GM18508 (cell line): ENCODE measurements around the gene SAMM50.

Source experiments
- ATAC-seq: cut with Tn5 transposase; IDR thresholded peaks from one replicate; pipeline ENCODE4 v1.9.1; 2021; ENCODE audit warnings: moderate number of reproducible peaks; ENCODE audit not compliant: insufficient read depth, unreplicated experiment

Gene SAMM50

DNA sequence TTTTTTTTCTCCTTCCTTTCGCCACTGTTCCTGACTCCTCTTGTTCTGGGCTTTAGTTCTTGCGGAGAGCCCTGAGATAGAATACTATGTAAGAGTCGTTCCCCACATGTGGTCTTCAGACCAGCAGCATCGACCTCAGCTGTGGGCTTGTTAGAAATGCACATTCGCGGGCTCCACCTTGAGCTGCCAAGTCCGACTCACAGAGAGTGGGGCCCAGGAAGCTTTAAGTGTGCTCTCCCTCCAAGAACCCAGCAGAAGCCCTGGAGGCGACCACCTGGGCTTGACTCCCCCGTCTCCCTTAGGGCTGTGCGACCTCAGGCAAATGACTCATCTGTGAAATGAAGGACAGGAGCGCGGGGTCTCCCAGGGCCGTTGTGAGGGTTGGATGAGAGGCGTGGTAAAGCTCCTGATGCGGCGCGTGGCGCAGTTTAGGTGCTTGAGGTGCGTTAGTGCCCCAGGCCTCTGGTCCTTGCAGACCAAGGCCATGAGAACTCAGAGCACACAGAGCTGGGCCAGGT, 18.8 kb downstream of the SAMM50 start:
- no peak for ATAC-seq

DNA sequence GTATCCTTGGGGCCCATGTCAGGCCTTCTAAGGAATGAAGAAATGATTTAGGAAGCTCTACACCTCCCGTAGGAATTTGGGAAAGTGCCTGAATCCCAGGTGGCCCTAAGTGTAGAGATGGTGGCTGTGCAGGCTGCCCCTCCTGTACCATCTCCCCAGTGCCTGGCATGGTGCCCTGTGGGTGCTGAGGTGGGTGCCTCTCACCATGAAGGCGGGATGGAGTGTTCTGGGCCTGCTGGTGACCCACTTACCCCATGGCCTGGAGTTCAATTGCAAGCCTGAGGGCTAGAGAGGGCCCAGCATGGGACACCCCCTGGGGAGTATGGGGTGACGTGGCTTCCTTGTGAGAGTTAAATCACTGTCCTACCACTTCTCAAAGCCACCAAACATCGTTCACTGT, 19.8 kb downstream of the SAMM50 start:
- no peak for ATAC-seq

DNA sequence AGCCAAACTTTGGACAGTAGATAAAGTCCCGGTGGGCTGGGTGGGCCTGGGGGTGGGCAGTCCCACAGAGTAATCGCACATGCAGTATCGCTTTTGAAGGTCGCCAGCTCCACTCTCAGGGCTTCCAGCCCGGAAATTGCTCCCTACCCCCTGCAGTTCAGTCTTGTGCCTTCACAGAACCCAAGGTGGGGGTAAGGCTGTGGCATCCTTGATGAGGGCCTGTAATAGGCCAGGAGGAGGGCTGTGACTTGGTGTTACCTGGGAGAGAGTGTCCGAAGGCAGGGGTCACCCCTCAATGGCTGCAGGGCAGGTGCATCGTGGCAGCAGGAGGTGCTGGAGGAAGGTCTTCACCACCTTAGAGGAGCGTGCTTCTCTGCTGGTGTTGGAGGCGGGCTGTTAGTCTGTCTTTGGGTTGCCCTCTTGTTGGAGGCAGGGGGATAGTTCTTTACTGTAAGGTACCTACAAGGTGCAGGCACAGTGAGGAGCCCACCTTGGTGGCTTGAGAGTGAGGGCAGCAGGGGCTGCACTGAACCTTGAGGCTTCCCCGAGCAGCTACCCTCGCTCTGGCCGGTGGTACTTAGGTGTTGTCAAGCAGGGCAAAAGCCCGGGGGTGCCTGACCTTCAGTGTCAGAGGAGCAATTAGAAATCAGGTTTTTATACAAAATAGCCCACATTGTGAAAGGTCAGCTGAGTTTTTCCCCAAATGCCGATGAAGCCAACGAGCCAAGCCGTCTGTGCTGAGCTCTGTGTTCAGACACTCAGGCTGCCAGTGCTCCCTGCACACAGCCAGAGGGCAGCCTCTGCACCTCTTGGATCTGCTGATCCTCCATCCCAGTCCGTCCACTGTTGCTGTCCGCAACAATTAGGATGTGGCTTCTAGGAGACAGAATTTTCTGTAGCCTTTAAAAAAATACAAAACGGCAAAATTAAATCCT, 21.9 kb downstream of the SAMM50 start:
- ATAC-seq: no peak

DNA sequence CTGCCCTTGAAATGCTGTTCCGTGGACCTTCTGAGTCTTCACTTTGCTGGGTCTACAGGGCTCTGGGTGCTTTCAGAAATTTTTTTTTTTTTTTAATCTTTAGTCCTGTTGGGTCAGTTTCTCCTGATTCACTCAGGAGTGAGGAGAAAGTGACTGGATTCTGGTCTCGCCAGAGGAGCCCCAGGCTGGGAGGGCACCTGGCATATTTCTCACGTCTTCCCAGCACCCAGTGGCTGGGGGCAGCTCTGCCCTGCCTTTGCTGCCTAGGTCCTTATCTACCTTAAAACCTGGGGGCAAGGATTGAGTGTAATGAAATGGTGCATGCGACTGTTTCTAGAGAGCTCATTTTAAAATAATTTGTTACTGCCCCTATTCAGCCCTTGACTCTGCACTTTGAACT, 23.3 kb downstream of the SAMM50 start:
- ATAC-seq: no peak

DNA sequence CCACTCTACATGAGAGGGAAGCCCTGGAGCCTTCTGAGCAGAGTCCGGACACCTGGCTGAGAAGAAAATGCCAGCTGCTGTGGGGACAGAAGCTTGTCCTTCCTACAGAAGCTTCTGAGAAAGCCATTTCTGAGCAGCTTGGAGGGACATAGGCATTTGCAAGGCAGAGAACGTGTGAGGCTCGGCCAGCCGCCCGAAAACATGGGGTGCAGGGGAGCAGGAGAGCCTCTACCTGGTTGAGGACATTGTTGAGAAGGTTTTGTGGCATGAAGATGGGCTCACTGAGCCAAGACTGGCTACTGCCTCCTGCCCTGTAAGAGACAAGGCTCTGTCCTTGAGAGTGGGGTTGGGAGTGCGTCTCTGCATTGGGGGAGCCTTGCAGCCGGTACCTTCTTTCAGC, 25.3 kb downstream of the SAMM50 start:
- ATAC-seq: no peak

DNA sequence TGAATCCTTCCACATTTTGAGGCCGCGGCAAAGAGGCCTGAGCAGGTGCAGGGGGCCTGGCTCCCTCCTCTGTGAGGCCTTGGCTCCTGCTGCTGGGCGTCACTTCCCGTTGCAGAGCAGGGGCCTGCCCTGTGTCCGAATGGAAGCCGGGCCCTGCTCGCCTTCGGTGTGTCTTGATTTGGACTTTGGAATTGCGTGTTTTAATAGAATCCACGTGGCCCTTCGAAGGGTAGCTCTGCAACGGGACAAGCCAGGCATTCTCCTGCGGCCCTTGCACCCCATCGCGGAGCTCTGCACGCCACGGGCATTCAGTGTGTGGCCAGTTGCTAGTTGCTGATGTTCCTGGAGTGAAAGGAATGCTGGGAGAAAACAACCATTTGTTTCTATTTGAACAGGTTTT, 25.8 kb downstream of the SAMM50 start:
- no peak for ATAC-seq

DNA sequence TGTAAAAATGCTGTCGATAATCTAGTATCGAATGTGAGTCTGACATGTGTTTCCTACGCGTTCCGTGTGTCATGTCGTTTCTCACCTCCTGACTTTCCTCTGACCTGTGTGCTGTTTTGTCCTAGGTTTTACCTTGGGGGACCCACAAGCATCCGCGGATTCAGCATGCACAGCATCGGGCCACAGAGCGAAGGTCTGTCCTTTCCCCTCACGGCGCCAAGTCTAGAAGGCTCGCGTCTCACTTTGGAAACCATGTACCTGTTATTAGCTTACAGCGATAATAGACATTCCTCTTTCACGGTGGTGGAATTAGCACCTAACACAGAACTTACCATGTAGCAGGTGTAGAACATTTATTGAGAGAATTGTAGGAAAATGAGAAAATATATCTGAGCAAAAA, 28.6 kb downstream of the SAMM50 start:
- ATAC-seq: no peak

DNA sequence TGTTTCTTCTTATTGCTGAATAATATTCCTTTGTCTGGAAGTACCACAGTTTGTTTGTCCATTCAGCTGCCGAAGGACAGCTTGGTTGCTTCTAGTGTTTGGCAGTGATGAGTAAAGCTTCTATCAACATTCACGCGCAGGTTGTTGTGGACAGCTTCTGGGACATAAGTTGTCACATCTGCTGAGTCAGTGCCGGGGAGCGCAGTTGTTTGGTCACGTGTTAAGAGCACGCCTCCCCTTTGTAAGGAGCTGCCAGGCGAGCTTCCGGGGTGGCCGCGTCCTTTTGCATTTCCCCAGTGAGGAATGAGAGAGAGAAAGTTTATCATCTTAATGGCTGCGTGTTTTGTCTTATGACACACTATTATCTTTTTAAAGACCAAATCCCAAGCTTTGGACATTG, 30.3 kb downstream of the SAMM50 start:
- ATAC-seq: no peak

DNA sequence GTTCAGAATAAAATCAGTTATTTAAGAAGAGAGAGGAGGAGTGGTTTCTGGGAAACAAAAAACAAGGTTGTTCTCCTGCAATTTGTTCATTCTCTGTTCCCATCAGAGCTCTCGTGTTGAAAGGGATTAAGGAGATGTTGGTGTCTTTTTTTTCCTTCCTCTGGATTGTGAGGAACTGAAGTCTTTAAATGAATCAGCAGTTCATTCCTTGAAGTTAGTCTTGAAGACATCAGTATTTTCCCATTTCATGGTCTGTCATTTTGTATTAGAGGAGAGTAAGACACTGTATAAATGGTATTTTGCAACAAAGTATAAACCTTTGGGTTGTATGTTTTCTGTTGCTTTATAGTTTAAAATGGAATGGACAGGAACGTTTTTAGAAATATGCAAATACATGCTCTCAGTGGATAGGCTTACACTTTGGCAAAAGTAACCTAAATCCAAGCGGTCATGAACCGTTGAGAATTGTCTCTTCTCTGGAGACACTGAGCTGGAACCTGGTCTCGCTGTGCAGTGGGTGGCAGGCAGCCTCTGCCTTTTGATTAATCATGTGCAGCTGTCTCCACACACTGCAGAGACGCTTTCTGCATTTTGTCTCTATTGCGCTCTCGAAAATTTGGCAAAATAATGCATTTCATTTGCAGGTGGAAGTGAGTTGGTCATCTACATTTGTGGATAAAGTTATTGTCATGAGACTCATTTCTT, 33.0 kb downstream of the SAMM50 start:
- ATAC-seq: no peak

DNA sequence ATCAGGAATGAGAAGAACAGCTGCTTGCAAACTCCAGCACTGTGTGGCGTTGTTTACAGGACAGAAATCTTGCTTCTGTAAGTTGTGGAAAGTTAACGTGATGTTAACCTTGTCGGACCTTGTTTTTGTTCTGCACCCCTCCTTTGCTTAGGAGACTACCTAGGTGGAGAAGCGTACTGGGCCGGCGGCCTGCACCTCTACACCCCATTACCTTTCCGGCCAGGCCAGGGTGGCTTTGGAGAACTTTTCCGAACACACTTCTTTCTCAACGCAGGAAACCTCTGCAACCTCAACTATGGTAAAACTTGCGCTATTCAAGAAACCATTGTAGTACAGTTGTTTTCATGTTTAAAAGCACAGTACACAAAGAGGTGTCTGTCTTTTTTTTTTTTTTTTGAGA, 33.7 kb downstream of the SAMM50 start:
- no peak for ATAC-seq

DNA sequence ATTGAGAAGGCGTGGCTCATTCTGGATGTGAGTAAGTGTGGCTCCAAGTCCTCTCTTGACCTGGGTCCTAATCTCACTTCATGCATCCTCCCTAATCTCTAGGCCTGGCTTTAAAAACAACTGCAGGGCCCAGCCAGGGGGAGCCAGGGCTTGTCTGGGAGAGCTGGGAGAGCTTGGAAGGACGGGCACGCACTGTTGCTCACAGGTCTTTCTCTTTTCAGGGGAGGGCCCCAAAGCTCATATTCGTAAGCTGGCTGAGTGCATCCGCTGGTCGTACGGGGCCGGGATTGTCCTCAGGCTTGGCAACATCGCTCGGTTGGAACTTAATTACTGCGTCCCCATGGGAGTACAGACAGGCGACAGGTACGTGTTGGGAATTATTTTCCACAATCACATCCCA, 34.8 kb downstream of the SAMM50 start:
- ATAC-seq: no peak

DNA sequence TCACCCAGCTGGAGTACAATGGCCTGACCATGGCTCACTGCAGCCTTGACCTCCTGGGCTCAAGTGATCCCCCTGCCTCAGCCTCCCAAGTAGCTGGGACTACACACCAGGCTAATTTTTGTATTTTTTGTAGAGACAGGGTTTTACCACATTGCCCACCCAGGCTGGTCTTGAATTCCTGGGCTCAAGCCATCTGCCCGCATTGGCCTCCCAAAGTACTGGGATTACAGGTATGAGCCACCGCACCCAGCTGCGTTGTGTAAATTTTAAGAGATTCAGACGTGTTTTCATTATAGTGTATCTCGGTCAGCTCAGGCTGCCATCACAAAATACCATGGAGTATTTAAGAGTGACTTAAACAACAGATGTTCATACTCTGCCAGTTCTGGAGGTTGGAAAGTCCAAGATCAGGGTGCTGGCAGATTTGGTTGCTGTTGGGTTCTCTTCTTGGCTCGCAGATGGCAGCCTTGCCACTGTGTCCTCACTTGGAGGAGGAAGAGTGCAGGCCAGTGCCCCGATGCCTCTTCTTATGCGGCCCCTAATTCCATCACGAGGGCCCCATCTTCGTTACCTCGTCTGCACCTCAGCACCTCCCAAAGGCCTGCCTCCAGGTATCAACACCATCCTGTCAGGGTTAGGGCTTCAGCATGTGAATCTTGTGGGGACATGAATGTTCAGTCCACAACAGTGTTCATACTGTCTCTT, 36.2 kb downstream of the SAMM50 start:
- no peak for ATAC-seq

DNA sequence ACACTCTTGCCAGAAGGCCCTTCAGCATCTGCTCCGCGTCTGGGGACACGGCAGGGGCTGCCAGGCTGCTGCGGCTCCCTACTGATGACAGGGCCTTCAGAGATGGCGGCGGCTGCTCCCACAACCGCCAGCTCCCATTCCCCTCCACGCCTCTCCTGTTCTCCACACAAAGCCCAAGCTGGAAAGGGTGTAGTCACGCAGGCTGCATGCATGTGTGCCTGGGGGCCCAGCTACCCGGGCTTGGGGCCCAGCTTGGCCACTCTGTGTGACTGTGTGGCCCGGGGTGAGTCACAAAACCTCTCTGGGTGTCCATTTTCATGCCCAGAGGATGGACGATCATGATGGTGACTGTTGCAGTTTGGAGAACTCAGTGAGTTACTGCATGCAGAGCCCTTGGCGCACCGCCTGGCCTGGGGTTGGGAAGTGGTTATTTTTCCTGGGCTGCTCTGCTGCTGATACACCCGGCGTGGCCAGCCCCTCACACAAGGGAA, 37.1 kb downstream of the SAMM50 start:
- ATAC-seq: no peak

DNA sequence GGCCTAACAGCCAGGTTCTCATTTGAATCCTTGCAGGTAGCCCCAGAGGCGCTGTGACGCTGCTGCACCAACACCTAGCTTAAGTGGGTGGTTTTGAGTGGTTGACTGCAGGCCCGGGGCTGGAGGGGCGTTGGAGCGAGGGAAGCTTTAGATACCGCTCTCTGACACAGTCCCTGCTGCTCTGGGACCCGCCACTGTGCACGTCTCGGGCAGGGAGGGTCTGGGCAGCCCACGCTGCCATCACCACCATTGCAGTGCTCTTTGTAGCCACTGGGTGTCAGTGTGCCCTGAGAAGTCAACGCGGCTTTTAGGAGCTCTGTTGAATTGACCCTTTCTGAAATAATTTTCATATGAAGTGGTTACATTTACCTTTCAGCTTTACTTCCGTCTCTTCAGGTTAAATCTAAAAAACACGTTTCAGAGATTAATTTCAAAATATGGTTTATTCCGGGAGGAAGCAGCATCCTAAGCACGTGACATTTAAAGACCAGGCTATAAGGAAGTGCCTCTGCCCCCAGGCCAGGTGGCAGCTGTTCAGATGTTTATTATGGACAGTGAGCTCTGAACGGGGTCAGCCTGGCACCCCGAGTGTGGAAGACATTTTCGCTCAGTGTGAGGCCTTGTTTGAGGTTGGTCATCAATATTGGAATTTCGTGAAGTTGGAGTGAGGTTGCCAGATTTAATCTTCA, 38.0 kb downstream of the SAMM50 start:
- no peak for ATAC-seq

DNA sequence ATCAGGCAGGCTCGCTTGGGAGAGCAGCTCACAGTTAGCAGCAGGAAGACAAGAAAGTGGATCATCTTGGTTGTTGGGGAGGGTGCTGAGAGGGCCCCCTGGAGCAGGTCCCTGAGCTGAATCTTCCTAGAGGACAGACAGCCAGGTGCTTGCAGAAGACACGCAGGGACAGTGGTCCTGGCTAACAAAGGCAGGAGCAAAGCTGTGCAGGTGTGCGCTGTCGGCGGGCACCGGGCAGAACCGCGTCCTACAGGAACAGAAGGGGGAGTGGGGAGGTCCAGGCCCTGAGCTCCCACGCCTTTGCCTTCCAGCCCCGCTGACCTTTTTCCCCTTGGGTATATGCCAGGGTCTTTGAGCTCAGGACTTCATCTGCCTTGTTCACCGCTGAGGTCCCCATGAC, 38.8 kb downstream of the SAMM50 start:
- no peak for ATAC-seq

DNA sequence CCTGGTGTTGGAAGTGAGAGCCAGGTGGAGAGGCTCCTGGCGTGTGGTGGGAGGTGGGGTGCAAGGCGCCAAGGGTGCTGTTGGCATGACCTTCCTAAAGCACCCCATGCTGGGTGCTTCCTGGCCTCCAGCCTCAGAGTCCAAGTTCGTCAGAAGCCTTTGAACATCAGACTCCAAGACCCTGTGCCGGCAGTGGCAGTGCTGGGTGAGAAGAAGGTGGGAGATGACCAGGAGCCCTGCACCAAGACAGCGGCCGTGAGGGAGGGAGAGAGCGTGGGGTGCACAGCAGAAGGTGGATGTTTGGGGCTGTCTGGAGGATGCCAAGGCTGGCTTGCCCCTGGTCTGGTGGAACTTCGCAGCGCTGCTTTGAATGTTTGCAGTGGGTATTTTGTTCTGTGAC, 39.2 kb downstream of the SAMM50 start:
- ATAC-seq: no peak

DNA sequence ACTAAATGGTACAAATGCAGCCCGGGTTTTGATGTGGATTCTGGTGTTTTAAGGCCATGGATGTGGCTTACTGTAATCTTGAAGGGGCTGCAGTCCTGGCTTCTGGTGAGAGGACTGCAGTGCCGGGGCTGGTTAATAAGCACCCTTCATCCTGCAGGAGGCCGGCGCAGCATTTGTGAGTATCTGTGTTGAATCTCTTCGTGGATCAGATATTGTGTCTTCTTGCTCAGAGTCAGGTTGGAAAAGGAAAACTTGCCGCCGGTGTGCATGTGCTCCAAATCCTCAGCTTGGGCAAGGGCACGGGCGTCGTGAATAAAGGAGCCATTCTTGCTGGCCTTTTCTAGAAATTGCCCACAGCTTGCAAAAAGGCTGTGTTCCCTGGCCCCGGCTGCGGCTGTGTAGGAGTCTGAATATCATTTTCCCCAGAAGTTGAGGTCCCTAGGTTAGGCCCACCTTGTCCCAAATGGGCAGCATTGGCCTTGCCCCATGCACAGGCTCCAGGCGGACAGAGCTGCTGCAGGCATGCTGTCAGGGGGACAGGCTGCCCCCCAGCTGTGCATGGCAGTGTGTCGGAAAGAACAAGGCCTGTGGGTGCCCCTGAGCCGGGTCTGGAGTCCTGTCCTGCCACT, 39.9 kb downstream of the SAMM50 start:
- no peak for ATAC-seq

DNA sequence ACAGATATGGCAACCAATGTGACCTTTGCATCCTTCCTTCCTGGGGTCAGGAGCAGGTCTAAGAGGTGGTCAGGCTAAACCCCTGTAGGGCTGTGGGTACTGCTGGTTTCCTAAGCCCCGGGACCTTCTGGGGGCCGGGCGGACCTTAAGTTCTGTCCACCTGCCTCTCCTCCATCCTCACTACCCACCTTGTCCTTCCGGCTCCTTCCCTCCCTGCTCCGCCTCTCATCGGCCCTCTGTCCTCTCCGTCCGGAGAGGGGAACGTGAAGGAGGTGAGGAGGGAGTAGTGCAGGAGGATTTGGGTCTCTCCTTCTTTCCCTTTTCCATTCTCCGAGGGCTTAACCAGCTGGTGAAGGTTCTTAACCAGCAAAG, 40.5 kb downstream of the SAMM50 start:
- ATAC-seq: no peak

DNA sequence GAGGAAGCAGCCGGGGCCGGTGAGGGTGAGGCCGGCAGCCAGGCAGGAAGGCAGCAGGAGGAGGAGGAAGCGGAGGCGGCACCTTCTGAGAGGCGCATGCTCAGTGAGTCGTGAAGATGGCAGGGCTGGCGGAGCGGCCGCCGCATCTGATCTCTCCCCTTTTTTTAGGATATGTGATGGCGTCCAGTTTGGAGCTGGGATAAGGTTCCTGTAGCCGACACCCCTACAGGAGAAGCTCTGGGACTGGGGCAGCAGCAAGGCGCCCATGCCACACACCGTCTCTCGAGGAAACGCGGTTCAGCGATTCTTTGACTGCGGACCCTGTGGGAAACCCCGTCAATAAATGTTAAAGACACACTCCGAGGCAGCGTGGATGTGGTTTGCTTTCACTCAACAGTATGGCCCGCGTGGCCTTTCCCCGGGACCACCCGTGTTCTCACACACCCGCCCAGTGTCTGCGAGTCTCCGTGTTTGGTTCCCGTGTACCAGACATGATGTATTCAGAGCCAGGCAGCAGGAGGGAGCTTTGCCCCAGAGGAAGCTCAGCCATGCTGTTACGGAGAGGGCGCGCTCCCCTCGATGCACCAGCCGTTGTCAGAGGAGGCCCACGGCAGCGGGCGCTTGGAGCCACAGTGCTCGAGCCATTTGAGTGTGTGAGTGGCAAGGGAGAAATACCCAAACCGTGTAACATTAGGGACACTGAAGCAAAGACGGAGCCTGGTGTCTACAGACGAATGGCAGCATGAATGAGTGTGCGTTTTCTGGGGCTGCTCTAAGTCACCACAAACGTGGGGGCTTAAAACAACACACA, 41.1 kb downstream of the SAMM50 start:
- ATAC-seq: no peak
